PC-3 (cell line): Measurements from ENCODE around the gene STAT5B. TPM values are rescaled to one million over a fixed set of nuclear protein-coding genes. Genes with fewer than 3 reads are reported as not detected.

Experiments used
- ATAC-seq: fragments of 200-7000 bp; cut with Tn5 transposase; 2 replicates; pipeline ENCODE4 v1.9.1; 2020; ENCODE audit warnings: mild to moderate bottlenecking, moderate library complexity
- BruUV-seq: library from RNA; stranded (reverse); fragments of 400-500 nt; replicated peaks from 2 replicates; lab custom pipeline; 2021; lab: Mats Ljungman, UMichigan
- CTCF ChIA-PET: fragments of 300-600 bp; sonication (Branson Sonifier 250); formaldehyde crosslinking; loops from one replicate; lab custom pipeline; 2022; ENCODE audit warnings: antibody characterized with exemption; lab: Charles Lee
- POLR2A ChIA-PET: fragments of 300-600 bp; sonication (Branson Sonifier 250); formaldehyde crosslinking; loops from one replicate; lab custom pipeline; 2022; ENCODE audit warnings: antibody characterized with exemption; ENCODE audit not compliant: unreplicated experiment; lab: Charles Lee
- DNase-seq: peaks from one replicate; pipeline ENCODE4 v3.0.0-alpha.2; 2015
- H2AFZ ChIP-seq: fragments of 300-600 bp; sonication (generic); 2 replicates; pipeline ENCODE4 v1.6.0; 2016; ENCODE audit warnings: antibody characterized with exemption, low read length
- H3F3A ChIP-seq: fragments of 300-600 bp; sonication (generic); one replicate; pipeline ENCODE4 v1.6.0; 2017; ENCODE audit warnings: antibody characterized with exemption, low read length, control low read depth, mild to moderate bottlenecking; ENCODE audit not compliant: unreplicated experiment
- H3K27ac ChIP-seq: fragments of 300-600 bp; sonication (generic); 2 replicates; pipeline ENCODE4 v1.5.1; 2016; ENCODE audit warnings: mild to moderate bottlenecking, low read length
- H3K27me3 ChIP-seq: fragments of 300-600 bp; sonication (generic); 2 replicates; pipeline ENCODE4 v1.6.1; 2016; ENCODE audit warnings: low read length, mixed read lengths
- H3K36me3 ChIP-seq: fragments of 300-600 bp; sonication (generic); 2 replicates; pipeline ENCODE4 v1.6.1; 2016; ENCODE audit warnings: low read depth, mixed run types, low read length, mixed read lengths
- H3K4me1 ChIP-seq: fragments of 300-600 bp; sonication (generic); 2 replicates; pipeline ENCODE4 v1.5.1; 2016; ENCODE audit warnings: low read length; ENCODE audit not compliant: insufficient read depth
- H3K4me2 ChIP-seq: fragments of 300-600 bp; sonication (generic); 2 replicates; pipeline ENCODE4 v1.6.0; 2016; ENCODE audit warnings: low read length
- H3K4me3 ChIP-seq: fragments of 300-600 bp; sonication (generic); 2 replicates; pipeline ENCODE4 v1.5.1; 2016; ENCODE audit warnings: mild to moderate bottlenecking, low read length, mixed read lengths
- H3K79me2 ChIP-seq: fragments of 300-600 bp; sonication (generic); 2 replicates; pipeline ENCODE4 v1.6.1; 2017; ENCODE audit warnings: low read length, mixed read lengths
- H3K9ac ChIP-seq: fragments of 300-600 bp; sonication (generic); 2 replicates; pipeline ENCODE4 v1.6.0; 2016; ENCODE audit warnings: mild to moderate bottlenecking, low read length
- H3K9me2 ChIP-seq: fragments of 300-600 bp; sonication (generic); replicated peaks from 2 replicates; pipeline ENCODE4 v1.6.1; 2016; ENCODE audit warnings: mixed run types, low read length, mixed read lengths
- H3K9me3 ChIP-seq: fragments of 300-600 bp; sonication (generic); 2 replicates; pipeline ENCODE4 v1.6.1; 2016; ENCODE audit warnings: low read length, mixed read lengths
- H4K20me1 ChIP-seq: fragments of 300-600 bp; sonication (generic); 2 replicates; pipeline ENCODE4 v1.6.1; 2016; ENCODE audit warnings: low read length, mixed read lengths
- EZH2 ChIP-seq: fragments of 300-600 bp; sonication (generic); IDR thresholded peaks from one replicate; pipeline ENCODE4 v1.6.1; 2017; ENCODE audit warnings: antibody characterized with exemption, mild to moderate bottlenecking, low read length; ENCODE audit not compliant: unreplicated experiment
- EZH2phosphoT487 ChIP-seq: fragments of 300-600 bp; sonication (generic); IDR thresholded peaks from 2 replicates; pipeline ENCODE4 v1.6.1; 2018; ENCODE audit warnings: mild to moderate bottlenecking, antibody characterized with exemption, low read length, borderline replicate concordance
- intact Hi-C: fragments of 100-400 bp; cut with micrococcal nuclease; formaldehyde crosslinking; loops from 2 replicates; pipeline ENCODE4 v1.9.0; 2023
- total RNA-seq: library from RNA; depleted of rRNA; stranded (reverse); fragments of >200 nt; gene quantifications from 2 replicates; pipeline ENCODE4 v1.2.3, GENCODE V29; 2014; rRNA removed
- TF ChIP-seq, protein P1 (sequence below): fragments of 300-600 bp; sonication (generic); conservative IDR thresholded peaks from 2 replicates; pipeline ENCODE4 v1.5.1; 2017; ENCODE audit warnings: antibody characterized with exemption, low read depth, mild to moderate bottlenecking, low read length

STAT5B gene
- total RNA-seq, 1 experiment from 2014 or later = not detected

DNA sequence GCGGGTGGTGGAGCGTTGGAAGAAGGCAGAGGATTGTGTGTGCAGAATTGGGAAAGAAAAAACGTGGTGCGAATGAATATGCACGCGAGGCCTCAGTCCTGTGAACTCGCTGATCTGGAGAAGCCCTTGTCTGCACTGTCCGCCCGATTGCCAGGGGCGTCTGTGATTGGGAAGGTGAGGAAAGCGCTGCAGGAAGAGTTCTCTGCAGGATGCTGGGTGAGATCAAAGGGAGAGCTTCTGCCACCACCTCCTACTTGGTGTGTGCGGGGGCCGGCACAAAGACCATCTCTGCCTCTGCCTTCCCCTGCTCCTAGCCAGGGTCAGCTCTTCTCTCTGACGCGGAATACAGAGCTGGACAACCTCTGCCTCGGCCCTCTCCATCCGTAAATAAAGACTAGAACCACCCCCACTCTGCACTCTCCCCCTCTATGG lies 120.6 kb downstream of the STAT5B start:
- no peak overlapping the region for H3K9ac ChIP-seq
- H3K79me2 ChIP-seq = no peaks in the 10 kb centered on the region
- H3K4me1 ChIP-seq = no peaks in the 10 kb centered on the region
- no peak overlapping the region for H2AFZ ChIP-seq
- no peaks in the 10 kb centered on the region for H3K9me3 ChIP-seq
- no peaks in the 10 kb centered on the region for H4K20me1 ChIP-seq
- H3K4me2 ChIP-seq = no peak overlapping the region
- ChIA-PET CTCF (no interaction called here), POLR2A (no interaction called here)
- no peaks in the 10 kb centered on the region for H3F3A ChIP-seq
- DNase-seq (no peak), ATAC-seq (no peak)
- H3K27ac ChIP-seq = no peak overlapping the region
- BruUV-seq = no TSS peak
- TF ChIP-seq EZH2 (no peak), EZH2phosphoT487 (no peak)
- TF ChIP-seq, protein P1, sequence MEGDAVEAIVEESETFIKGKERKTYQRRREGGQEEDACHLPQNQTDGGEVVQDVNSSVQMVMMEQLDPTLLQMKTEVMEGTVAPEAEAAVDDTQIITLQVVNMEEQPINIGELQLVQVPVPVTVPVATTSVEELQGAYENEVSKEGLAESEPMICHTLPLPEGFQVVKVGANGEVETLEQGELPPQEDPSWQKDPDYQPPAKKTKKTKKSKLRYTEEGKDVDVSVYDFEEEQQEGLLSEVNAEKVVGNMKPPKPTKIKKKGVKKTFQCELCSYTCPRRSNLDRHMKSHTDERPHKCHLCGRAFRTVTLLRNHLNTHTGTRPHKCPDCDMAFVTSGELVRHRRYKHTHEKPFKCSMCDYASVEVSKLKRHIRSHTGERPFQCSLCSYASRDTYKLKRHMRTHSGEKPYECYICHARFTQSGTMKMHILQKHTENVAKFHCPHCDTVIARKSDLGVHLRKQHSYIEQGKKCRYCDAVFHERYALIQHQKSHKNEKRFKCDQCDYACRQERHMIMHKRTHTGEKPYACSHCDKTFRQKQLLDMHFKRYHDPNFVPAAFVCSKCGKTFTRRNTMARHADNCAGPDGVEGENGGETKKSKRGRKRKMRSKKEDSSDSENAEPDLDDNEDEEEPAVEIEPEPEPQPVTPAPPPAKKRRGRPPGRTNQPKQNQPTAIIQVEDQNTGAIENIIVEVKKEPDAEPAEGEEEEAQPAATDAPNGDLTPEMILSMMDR = no peak
- intact Hi-C loops = no loop called here
- no peak overlapping the region for H3K4me3 ChIP-seq
- H3K9me2 ChIP-seq = no peaks in the 10 kb centered on the region
- no peaks in the 10 kb centered on the region for H3K27me3 ChIP-seq
- H3K36me3 ChIP-seq = no peaks in the 10 kb centered on the region

DNA sequence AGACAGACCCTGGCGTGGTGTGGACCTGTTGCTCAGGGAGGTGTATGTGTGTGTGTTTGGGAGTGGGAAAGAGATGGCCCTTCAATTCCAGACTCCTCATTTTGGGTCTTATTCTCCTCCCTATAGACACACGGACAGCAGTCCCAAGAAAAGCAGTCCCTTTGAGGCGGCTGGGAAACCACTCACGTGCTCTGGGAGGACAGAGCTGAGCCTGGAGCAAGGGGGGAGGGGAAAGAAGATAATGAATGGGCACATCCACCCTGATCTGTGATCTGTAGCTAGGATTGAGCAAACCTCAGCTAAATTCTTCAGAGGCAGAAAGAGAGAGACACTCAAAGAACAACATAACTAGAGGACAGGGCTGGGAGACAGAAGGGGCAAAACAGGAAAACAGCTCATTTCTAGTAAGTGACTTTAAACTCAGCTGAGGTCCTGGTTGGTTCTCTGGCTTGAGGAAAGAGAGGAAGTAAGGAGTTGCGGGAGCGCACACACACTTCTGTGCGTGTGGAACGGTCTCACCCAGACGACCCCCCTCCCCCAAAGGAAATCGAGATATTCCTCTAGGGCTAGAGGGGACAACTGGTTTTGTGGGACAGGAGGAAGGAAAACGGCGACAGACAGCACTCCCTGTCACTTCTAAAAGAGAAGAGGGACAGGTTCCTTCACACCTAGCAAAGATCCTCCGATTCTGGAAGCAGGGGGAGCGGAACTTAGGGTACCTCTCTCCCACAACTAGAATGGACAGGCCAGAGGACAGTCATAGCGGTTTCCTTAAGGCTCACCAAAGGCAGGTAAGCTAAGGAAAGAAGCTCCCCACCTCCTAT lies 122.1 kb downstream of the STAT5B start:
- CTCF ChIA-PET = no interaction called here
- Histone ChIP-seq H3K36me3 (no peaks in the 10 kb centered on the region), H3K27ac (no peak overlapping the region), H4K20me1 (no peaks in the 10 kb centered on the region), H3K9ac (no peak overlapping the region), H3K4me3 (no peak overlapping the region), H3K4me1 (no peaks in the 10 kb centered on the region), H2AFZ (no peak overlapping the region), H3F3A (no peaks in the 10 kb centered on the region), H3K79me2 (no peaks in the 10 kb centered on the region), H3K9me3 (no peaks in the 10 kb centered on the region), H3K27me3 (no peaks in the 10 kb centered on the region), H3K9me2 (no peaks in the 10 kb centered on the region), H3K4me2 (no peak overlapping the region)
- DNase-seq (no peak), ATAC-seq (no peak)
- no TSS peak for BruUV-seq
- intact Hi-C loops = no loop called here
- POLR2A ChIA-PET = no interaction called here
- TF ChIP-seq EZH2phosphoT487 = no peak
- TF ChIP-seq, protein P1 = no peak
- TF ChIP-seq EZH2 = no peak

Other genes starting within 250 kb of the STAT5B start
- gene C17orf113, start 225.8 kb downstream of the STAT5B start, total RNA-seq = 0.62 and 1.8 TPM in 2 replicates
- gene ZNF385C, start 177.9 kb downstream of the STAT5B start, total RNA-seq = 0.04 and 0.17 TPM in 2 replicates
- gene DHX58, start 163.7 kb downstream of the STAT5B start, total RNA-seq = not detected in 2 replicates
- not detected in 2 replicates for gene KAT2A, start 155.0 kb downstream of the STAT5B start, total RNA-seq
- gene HSPB9, start 153.6 kb downstream of the STAT5B start, total RNA-seq = not detected in 2 replicates
- not detected in 2 replicates for gene RAB5C, start 121.4 kb downstream of the STAT5B start, total RNA-seq
- not detected in 2 replicates for gene KCNH4, start 95.2 kb downstream of the STAT5B start, total RNA-seq
- not detected in 2 replicates for gene HCRT, start 90.9 kb downstream of the STAT5B start, total RNA-seq
- gene GHDC, start 81.9 kb downstream of the STAT5B start, total RNA-seq = not detected in 2 replicates
- gene STAT5A, start 12.1 kb upstream of the STAT5B start, total RNA-seq = not detected in 2 replicates
- not detected in 2 replicates for gene STAT3, start 112.1 kb upstream of the STAT5B start, total RNA-seq
- gene CAVIN1, start 146.9 kb upstream of the STAT5B start, total RNA-seq = 0.17 TPM in 1 of 2 replicates, not detected in the other
- gene ATP6V0A1, start 182.5 kb upstream of the STAT5B start, total RNA-seq = 0.07 and 0.35 TPM in 2 replicates